MM.1S (cell line): ENCODE measurements around the gene E2F6.

Experiments used
- EZH2 ChIP-seq: fragments of 300-600 bp; sonication (generic); optimal IDR thresholded peaks from 2 replicates; pipeline ENCODE3; 2017; ENCODE audit warnings: low read depth, mild to moderate bottlenecking, antibody characterized with exemption, low read length, mixed read lengths
- TF ChIP-seq, protein P1 (sequence below): fragments of 300-600 bp; sonication (generic); IDR thresholded peaks from 2 replicates; pipeline ENCODE4 v1.5.1; 2016; ENCODE audit warnings: antibody characterized with exemption, low read length, mixed read lengths

- TF ChIP-seq, protein P1, sequence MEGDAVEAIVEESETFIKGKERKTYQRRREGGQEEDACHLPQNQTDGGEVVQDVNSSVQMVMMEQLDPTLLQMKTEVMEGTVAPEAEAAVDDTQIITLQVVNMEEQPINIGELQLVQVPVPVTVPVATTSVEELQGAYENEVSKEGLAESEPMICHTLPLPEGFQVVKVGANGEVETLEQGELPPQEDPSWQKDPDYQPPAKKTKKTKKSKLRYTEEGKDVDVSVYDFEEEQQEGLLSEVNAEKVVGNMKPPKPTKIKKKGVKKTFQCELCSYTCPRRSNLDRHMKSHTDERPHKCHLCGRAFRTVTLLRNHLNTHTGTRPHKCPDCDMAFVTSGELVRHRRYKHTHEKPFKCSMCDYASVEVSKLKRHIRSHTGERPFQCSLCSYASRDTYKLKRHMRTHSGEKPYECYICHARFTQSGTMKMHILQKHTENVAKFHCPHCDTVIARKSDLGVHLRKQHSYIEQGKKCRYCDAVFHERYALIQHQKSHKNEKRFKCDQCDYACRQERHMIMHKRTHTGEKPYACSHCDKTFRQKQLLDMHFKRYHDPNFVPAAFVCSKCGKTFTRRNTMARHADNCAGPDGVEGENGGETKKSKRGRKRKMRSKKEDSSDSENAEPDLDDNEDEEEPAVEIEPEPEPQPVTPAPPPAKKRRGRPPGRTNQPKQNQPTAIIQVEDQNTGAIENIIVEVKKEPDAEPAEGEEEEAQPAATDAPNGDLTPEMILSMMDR: no peak
- no peak for TF ChIP-seq EZH2
Measured at GRCh38 chr2:11492720-11493119, 26.8 kb upstream of the E2F6 start.
